ENCODE measurements around the gene DACT3. TPM values are rescaled to one million over a fixed set of nuclear protein-coding genes. Genes with fewer than 3 reads are reported as not detected.
A peak's percentile ranks its signal among the peaks of the same experiment; 100 is the strongest.

Gene DACT3, protein sequence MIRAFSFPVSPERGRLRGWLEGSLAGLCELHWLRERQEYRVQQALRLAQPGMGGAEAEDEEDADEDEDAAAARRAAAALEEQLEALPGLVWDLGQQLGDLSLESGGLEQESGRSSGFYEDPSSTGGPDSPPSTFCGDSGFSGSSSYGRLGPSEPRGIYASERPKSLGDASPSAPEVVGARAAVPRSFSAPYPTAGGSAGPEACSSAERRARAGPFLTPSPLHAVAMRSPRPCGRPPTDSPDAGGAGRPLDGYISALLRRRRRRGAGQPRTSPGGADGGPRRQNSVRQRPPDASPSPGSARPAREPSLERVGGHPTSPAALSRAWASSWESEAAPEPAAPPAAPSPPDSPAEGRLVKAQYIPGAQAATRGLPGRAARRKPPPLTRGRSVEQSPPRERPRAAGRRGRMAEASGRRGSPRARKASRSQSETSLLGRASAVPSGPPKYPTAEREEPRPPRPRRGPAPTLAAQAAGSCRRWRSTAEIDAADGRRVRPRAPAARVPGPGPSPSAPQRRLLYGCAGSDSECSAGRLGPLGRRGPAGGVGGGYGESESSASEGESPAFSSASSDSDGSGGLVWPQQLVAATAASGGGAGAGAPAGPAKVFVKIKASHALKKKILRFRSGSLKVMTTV
- total RNA-seq, result under 1 TPM; 0.31 to 0.42 TPM

DNA sequence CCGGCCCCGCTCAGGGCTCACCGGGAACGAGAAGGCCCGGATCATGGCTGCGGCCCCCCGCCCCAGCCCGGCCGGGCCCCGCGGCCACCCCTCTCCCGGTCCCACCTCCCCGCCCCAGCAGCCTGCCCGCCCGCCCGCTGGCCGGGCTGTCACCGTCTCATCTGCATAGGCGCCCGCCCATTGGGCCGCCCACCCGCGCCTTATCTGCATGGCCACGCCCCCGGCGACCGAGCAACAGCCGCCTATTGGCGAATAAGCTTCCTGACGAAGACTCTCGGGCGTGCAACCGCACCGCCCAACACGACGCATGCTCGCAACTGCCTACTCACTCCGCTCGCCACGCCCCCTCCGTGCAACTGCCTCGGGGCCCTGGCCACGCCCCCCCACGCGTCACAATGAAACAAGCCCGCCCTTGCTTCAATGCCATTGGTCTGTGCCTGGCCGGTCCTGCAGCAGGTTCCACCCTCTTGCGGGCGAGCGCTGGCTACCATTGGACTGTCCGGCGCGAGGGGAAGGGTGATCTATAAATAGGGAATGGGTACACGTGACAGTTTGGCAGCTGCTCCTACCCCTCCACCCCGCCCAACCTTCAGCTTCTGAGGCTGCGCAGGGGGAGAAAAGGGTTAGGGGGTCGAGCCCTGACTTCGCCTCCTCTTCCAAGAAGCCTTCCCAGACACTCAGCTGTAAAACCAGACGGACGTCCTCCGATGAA, at the start of gene DACT3:
TSS of gene DACT3 (minus strand) at position 163 of the 712 bp plus-strand sequence. CDS start at position 45, 118 bp downstream.
- CTCF ChIA-PET, result interaction anchor here (0.5 to 4.1 kb wide), 24 partner anchors 12 to 577 kb away, joined by 3 to 78 read pairs (median 6); partner anchors contain the start of gene CALM3
- peak within 1 kb of the TSS; percentile 85 for H3K27ac Mint-ChIP-seq
- DNase-seq, result peak; percentile 100
- H3K4me3 Mint-ChIP-seq, result peak within 1 kb of the TSS; percentile 65
- H3K9me3 Mint-ChIP-seq, result no peaks in the 10 kb centered on the region
- peaks cover 22% of the 10 kb centered on the region for H3K4me1 Mint-ChIP-seq
- POLR2A ChIA-PET, result interaction anchor here (0.6 to 1.2 kb wide), 4 partner anchors 44 to 60 kb away, joined by 3 read pairs; partner anchors contain the start of gene CALM3
- H3K27me3 Mint-ChIP-seq, result peaks cover 23% of the 10 kb centered on the region
- no peaks in the 10 kb centered on the region for H3K36me3 Mint-ChIP-seq (ENCODE audit: low read depth)

DNA sequence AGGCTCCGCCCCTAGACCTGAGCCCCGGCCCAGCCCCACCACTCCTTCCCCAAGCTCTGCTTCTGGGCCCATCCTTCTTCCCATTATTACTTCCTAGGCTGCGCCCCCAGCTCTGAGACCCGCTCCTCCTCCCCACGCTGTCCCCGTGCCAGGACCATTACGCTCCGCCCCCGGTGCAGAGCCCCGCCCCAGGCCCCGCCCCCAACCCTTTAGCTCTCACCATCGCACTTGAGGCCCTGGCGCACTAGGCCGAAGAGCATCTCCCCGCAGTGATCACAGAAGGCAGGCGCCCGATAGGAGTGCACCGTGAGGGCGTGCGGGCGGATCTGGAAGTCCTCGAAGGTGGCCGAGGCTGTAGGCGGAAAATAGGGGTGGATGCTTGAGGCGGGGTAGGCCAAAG, 49.7 kb upstream of the DACT3 start:
- peaks cover 24% of the 10 kb centered on the region for H3K4me1 Mint-ChIP-seq
- H3K36me3 Mint-ChIP-seq (ENCODE audit: low read depth), result peaks cover 62% of the 10 kb centered on the region
- no peak for DNase-seq
- no peak overlapping the region for H3K4me3 Mint-ChIP-seq
- ChIA-PET POLR2A (no interaction called here), CTCF (interaction anchor here (0.7 to 2.0 kb wide), 5 partner anchors 8 to 415 kb away, joined by 3 to 9 read pairs (median 3); no protein-coding TSS in a partner anchor)
- H3K27me3 Mint-ChIP-seq, result no peaks in the 10 kb centered on the region
- H3K9me3 Mint-ChIP-seq, result no peaks in the 10 kb centered on the region
- H3K27ac Mint-ChIP-seq, result no peak overlapping the region

DNA sequence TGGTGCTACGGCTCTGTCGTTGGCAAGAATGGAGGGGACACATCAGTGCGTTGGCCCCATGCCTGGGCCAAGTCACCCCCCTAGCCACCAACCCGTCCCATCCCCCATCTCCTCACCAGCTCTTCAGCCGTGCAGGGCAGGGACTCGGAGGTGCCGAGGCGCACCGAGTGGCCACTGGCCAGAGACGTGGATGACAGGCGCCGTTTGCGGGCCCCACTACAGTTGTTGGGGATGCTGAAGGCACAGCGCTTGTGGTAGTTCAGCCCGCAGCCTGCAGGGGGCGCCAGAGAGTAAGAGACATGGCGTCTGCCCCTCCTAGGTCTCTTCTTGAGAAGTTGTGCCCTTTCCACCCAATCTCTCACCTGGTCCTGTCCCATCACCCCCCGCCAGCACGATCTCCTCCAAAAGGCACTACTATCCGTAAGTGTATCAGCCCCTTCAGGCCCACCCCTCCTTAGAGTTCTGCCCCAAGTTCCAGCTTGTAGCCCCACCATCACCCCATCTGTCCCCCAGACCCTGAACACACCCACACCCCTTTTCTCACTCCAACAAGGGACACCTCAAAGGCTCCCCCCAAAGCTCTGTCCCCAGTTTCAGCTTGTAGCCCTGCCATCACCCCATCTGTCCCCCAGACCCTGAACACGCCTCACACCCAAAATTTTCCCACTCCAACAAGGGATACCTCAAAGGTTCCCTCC, 43.5 kb upstream of the DACT3 start:
- POLR2A ChIA-PET, result no interaction called here
- peaks cover 58% of the 10 kb centered on the region for H3K36me3 Mint-ChIP-seq (ENCODE audit: low read depth)
- no peaks in the 10 kb centered on the region for H3K9me3 Mint-ChIP-seq
- CTCF ChIA-PET, result interaction anchor here (0.6 to 5.5 kb wide), 20 partner anchors 9 to 1417 kb away, joined by 3 to 36 read pairs (median 4); partner anchors contain the start of genes FOXA3 and PNMA8C
- peak; percentile 89 for DNase-seq
- no peaks in the 10 kb centered on the region for H3K27me3 Mint-ChIP-seq
- peak overlapping the region; percentile 78 for H3K27ac Mint-ChIP-seq
- no peak overlapping the region for H3K4me3 Mint-ChIP-seq
- H3K4me1 Mint-ChIP-seq, result peaks cover 10% of the 10 kb centered on the region

DNA sequence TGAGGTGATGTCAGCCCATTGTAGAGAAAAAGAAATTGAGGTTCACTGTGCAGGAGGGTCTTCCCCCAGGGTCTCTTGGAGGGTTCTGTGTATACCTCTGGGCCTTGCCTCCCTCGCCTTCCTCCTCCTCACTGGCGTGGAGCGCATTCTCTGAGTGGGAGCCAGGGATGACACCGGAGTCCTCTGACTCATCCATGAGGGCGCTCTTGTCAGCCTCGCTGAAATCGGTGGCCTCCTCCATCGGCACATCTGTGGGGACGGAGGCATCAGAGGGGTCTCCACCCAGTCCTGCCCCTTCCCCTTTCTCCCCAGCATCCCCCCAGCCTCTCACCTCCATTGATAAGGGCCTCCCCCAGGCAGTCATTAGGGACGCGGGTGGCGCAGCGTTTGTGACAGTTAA, 39.7 kb upstream of the DACT3 start:
- no peaks in the 10 kb centered on the region for H3K27me3 Mint-ChIP-seq
- no peak overlapping the region for H3K27ac Mint-ChIP-seq
- H3K4me1 Mint-ChIP-seq, result peaks cover 17% of the 10 kb centered on the region
- ChIA-PET CTCF (no interaction called here), POLR2A (no interaction called here)
- H3K4me3 Mint-ChIP-seq, result no peak overlapping the region
- no peak for DNase-seq
- no peaks in the 10 kb centered on the region for H3K9me3 Mint-ChIP-seq
- H3K36me3 Mint-ChIP-seq (ENCODE audit: low read depth), result peaks cover 65% of the 10 kb centered on the region

DNA sequence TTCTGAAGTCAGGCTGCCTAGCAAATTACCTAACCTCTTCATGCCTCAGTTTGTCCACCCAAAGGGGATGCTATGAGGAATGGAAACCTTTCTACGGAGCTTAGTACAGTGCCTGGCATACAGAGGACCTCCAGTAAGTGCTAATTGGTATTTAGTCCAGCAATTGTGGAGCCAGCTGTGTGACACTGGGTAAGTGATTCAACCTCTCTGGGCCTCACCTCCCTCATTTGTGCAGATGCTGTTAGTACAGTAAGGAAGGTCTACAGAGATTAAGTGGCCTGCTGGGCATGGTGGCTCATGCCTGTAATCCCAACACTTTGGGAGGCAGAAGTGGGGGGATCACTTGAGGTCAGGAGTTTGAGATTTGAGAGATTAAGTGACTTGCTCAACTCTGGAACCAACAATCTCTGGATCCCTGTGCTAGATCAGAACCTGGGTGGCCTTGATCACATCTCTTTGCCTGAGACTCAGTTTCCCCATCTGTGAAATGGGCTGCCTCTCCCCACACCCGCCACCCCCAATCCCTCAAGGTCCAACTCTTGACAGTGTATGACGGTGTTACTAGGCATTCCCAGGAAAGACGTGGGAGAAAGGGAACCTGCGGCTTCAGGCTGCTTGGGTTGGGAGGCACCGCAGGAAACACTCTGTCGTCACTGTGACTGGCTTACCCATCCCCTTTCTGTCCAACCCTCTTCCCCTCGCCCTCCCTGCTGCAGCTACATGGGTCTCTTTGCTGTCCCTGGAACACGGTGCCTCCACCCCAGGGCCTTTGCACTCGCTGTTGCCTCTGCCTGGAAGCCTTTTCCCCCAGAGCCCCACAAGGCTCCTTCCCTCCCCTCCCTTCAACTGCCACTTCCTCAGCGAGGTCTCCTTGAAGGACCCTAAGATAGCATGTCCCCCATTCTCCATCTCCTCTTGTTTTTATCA, 37.7 kb upstream of the DACT3 start:
- ChIA-PET CTCF (interaction anchor here (0.6 kb wide), 1 partner anchor 10 kb away, joined by 4 read pairs; no protein-coding TSS in a partner anchor), POLR2A (no interaction called here)
- Mint-ChIP-seq H3K4me3 (no peak overlapping the region), H3K36me3 (ENCODE audit: low read depth) (peaks cover 66% of the 10 kb centered on the region), H3K27ac (peak overlapping the region; percentile 54), H3K9me3 (no peaks in the 10 kb centered on the region), H3K27me3 (no peaks in the 10 kb centered on the region), H3K4me1 (peaks cover 7% of the 10 kb centered on the region)
- no peak for DNase-seq

DNA sequence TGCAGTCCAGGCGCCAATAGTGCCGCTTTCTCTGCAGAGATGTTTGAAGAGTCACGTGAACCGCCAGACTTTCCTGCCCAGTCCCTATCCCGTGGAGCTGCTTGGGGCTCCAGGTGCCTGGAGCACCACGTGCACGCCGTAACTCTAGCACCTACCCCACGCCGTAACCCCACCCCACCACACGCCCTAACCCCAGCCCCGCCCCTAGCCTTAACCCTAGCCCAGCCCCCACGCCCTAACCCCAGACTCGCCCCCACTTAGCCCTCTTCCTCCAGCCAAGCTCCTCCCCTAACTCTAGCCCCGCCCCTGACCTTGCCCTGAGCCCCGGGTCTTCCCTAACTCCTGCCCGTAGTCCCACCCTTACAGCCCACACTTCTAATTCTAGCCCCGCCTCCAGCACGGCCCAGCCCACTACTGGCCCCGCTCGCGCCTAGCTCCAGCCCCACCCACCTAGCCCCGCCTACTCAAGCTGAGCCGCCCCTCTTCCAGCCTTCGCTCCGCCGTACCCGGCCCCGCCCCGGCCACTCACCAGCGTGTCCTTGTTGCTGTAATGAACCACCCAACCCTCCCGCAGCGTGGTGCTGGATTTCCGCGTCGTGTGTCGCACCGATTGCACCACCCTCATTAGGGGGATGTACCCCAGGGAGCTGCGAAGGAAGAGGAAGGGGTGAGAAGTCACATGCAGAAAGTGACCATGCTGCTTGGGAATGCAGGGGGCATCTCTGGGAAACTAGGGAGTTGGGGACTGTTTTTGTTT, 36.4 kb upstream of the DACT3 start:
- CTCF ChIA-PET, result interaction anchor here (0.6 to 0.9 kb wide), 3 partner anchors 31 to 1244 kb away, joined by 3 to 4 read pairs (median 4); no protein-coding TSS in a partner anchor
- Mint-ChIP-seq H3K9me3 (no peaks in the 10 kb centered on the region), H3K36me3 (ENCODE audit: low read depth) (peaks cover 71% of the 10 kb centered on the region), H3K4me1 (peaks cover 7% of the 10 kb centered on the region), H3K4me3 (no peak overlapping the region), H3K27me3 (no peaks in the 10 kb centered on the region), H3K27ac (peak overlapping the region; percentile 46)
- peak; percentile 28 for DNase-seq
- POLR2A ChIA-PET, result interaction anchor here (0.6 kb wide), 1 partner anchor 110 kb away, joined by 3 read pairs; no protein-coding TSS in a partner anchor

DNA sequence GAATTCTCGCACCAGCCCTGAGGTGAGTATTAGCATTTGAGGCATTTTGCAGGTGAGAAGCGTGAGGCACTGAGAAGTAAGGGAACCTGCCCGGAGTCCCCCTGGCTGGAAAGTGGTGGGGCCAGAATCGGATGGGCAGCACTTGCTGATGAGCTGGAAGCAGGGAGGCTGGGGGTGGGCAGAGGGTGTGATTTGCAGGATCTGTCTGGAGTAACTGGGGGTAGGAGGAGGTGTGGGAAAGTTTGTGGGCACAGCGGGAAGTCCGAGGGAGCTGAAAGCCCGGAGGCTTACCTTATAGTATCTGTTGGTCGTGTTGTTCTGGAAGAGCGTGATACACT, 35.9 kb upstream of the DACT3 start:
- CTCF ChIA-PET, result interaction anchor here (0.6 to 0.9 kb wide), 3 partner anchors 31 to 1243 kb away, joined by 3 to 4 read pairs (median 4); no protein-coding TSS in a partner anchor

DNA sequence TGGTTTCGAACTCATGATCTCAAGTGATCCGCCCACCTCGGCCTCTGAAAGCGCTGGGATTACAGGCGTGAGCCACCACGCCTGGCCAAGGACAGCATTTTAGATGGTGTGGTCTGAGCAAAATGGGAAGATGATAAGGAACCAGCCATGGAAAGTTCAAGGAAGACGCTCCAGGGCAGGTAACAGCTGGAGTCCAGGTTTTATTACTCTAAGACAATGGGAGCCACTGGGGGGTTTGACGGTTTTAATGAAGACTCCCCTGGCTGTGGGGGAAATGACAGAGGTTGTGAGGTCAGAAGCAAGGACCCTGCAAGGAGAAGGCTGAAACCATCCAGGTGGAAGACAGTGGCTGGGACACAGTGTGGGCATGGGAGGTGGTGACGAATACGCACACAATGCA, 35.1 kb upstream of the DACT3 start:
- Mint-ChIP-seq H3K9me3 (no peaks in the 10 kb centered on the region), H3K36me3 (ENCODE audit: low read depth) (peaks cover 77% of the 10 kb centered on the region), H3K4me1 (peaks cover 7% of the 10 kb centered on the region), H3K27me3 (no peaks in the 10 kb centered on the region), H3K4me3 (no peak overlapping the region), H3K27ac (no peak overlapping the region)
- ChIA-PET POLR2A (no interaction called here), CTCF (interaction anchor here (0.6 to 2.0 kb wide), 2 partner anchors 9 to 21 kb away, joined by 3 to 5 read pairs; no protein-coding TSS in a partner anchor)
- no peak for DNase-seq

More for the DNA sequence above, 35.9 kb upstream of the DACT3 start:
- DNase-seq, result no peak
- Mint-ChIP-seq H3K4me1 (peaks cover 7% of the 10 kb centered on the region), H3K4me3 (no peak overlapping the region), H3K27ac (no peak overlapping the region), H3K27me3 (no peaks in the 10 kb centered on the region), H3K9me3 (no peaks in the 10 kb centered on the region), H3K36me3 (ENCODE audit: low read depth) (peaks cover 74% of the 10 kb centered on the region)
- POLR2A ChIA-PET, result no interaction called here

DNA sequence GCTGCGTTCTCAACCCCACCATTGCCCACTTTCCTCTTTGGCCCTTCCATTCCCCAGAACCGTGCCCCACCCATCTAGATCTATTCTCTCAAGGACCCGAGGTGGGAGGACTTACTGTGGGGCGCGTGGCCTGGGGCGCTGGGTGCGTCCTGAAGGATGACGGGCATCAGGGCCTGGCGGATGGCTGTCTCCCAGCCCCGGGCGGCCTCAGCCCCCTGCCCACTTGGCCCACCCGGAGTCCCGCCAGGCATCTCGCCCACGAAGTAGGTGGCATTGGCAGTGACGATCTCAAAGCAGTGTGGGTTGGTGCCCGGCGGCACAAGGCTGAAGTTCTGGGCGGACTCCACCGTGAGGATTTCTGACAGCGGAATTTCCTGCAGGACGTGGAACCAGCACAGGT, 32.8 kb upstream of the DACT3 start:
- no peak for DNase-seq
- CTCF ChIA-PET, result interaction anchor here (1.6 kb wide), 1 partner anchor 22 kb away, joined by 4 read pairs; no protein-coding TSS in a partner anchor
- POLR2A ChIA-PET, result no interaction called here
- no peak overlapping the region for H3K27ac Mint-ChIP-seq
- no peaks in the 10 kb centered on the region for H3K27me3 Mint-ChIP-seq
- H3K4me3 Mint-ChIP-seq, result no peak overlapping the region
- H3K36me3 Mint-ChIP-seq (ENCODE audit: low read depth), result peaks cover 82% of the 10 kb centered on the region
- no peaks in the 10 kb centered on the region for H3K9me3 Mint-ChIP-seq
- H3K4me1 Mint-ChIP-seq, result peaks cover 7% of the 10 kb centered on the region

DNA sequence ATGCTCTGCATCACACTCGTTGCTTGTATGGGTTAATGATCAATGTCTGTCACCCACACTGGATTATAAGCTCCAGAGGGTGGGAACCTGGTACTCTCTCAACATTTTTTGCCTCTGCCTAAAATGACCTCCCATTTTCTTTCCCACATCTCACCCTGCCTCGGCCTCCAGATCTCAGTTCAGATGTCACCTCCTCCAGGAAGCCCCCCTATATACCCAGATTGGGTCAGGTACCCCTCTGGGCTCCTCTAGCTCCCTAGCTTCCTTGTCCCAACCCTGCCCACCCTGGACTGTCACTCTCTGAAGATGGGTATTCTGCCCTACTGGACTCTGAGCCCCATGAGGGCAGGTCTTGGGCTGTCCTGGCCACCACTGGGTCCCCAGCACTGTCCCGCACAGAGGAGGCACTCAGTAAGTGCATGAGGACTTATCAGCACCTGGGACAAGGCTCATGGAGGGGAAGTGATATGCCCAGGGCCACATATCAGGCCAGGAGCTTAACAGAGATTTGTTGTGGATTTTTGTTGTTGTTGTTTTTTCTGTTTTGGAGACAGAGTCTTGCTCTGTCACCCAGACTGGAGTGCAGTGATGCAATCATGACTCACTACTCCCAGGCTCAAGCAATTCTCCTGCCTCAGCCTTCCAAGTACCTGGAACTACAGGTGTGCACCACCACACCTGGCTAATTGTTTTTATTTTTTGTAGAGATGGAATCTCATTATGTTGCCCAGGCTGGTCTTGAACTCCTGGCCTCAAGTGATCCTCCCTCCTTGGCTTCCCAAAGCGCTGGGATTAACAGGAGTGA, 32.1 kb upstream of the DACT3 start:
- DNase-seq, result no peak
- Mint-ChIP-seq H3K9me3 (no peaks in the 10 kb centered on the region), H3K27ac (no peak overlapping the region), H3K27me3 (no peaks in the 10 kb centered on the region), H3K4me1 (peaks cover 6% of the 10 kb centered on the region), H3K4me3 (no peak overlapping the region), H3K36me3 (ENCODE audit: low read depth) (peaks cover 78% of the 10 kb centered on the region)
- CTCF ChIA-PET, result interaction anchor here (1.6 to 2.4 kb wide), 2 partner anchors 20 to 23 kb away, joined by 4 to 6 read pairs; no protein-coding TSS in a partner anchor
- POLR2A ChIA-PET, result no interaction called here

Measured in activated CD4-positive, alpha-beta T cell treated with anti-CD3 and anti-CD28 coated beads, Interleukin-2, amount 10 ng/mL, durations not matched to agents 7 days and 5 days (primary cell).